ENCODE measurements around the gene CYYR1.

GRCh38 chr21:26560612-26561011, 12.5 kb downstream of the CYYR1 start:
- TF ChIP-seq POLR2A (IDR thresholded peaks at IDR 0.05) = no peak
- TF ChIP-seq CTCF (IDR thresholded peaks at IDR 0.05) = no peak
- no peak for TF ChIP-seq POLR2AphosphoS5 (IDR thresholded peaks at IDR 0.05)

Data from suprapubic skin (tissue), 4 donors.